Astrocyte of the spinal cord (primary cell): ENCODE measurements around the gene F10.
"Not testable (repeated sequence)": the region's sequence is repeated elsewhere in the genome, so short reads cannot be mapped to it uniquely, and the experiment has no call there.

Experiments
- DNase-seq: peaks from one replicate; pipeline ENCODE4 v3.0.0; 2011; ENCODE audit warnings: low read depth, low spot score
- H3K4me3 ChIP-seq: 2 replicates; pipeline ENCODE4 v1.5.1; 2011; ENCODE audit warnings: low read depth, mild to moderate bottlenecking, low read length, moderate library complexity
- in situ Hi-C: cut with HindIII; loops from 2 replicates; pipeline ENCODE4 v1.10.0; 2017; ENCODE audit warnings: low sequenced_read_pairs
- TF ChIP-seq, protein P1 (sequence below): IDR thresholded peaks from 2 replicates; pipeline ENCODE4 v1.5.1; 2012; ENCODE audit warnings: low read depth, mild to moderate bottlenecking, low read length, inconsistent platforms

The F10 gene

DNA sequence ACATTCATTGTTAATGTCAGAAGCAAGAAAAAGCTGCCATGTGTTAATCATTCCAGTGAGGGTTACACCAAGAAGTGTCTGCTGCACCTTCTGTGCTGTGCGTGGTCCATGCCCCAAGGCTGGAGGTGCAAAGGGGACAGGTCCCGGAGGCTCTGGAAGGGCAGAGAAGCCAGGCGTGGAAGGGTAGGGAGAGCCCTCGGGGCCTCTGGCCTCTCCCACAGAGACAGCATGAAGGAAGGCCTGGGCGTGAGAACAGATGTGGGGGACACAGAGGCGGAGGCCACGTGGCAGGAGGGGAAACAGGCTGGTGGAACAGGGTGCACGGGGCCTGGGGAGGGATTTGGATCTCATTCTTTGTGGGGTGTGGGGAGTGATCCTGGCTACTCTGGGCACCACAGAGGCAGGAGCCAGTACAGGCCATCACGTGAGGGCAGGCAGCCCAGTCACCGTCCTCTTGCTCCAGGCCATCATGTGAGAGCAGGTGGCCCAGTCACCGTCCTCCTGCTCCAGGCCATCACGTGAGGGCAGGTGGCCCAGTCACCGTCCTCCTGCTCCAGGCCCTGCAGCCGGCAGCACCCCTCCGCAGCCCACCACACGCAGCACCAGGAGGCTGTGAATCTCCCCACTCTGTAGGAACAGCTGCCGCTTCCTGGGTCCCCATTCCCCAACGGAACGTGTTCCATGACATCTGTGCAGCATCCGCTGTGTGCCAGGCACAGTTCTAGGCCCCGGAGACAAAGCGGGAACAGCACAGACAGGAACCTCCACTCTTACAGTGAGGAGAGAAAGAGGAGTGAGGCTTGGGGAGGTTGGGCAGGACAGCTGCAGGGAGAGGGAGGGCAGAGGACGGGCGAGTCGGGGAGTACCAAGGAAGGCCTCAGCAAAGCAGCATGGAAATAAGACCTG is 27.2 kb upstream of the F10 start:
- in situ Hi-C loops, result no loop called here
- no peak overlapping the region for H3K4me3 ChIP-seq
- no peak for DNase-seq
- TF ChIP-seq, protein P1, sequence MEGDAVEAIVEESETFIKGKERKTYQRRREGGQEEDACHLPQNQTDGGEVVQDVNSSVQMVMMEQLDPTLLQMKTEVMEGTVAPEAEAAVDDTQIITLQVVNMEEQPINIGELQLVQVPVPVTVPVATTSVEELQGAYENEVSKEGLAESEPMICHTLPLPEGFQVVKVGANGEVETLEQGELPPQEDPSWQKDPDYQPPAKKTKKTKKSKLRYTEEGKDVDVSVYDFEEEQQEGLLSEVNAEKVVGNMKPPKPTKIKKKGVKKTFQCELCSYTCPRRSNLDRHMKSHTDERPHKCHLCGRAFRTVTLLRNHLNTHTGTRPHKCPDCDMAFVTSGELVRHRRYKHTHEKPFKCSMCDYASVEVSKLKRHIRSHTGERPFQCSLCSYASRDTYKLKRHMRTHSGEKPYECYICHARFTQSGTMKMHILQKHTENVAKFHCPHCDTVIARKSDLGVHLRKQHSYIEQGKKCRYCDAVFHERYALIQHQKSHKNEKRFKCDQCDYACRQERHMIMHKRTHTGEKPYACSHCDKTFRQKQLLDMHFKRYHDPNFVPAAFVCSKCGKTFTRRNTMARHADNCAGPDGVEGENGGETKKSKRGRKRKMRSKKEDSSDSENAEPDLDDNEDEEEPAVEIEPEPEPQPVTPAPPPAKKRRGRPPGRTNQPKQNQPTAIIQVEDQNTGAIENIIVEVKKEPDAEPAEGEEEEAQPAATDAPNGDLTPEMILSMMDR, result no peak

DNA sequence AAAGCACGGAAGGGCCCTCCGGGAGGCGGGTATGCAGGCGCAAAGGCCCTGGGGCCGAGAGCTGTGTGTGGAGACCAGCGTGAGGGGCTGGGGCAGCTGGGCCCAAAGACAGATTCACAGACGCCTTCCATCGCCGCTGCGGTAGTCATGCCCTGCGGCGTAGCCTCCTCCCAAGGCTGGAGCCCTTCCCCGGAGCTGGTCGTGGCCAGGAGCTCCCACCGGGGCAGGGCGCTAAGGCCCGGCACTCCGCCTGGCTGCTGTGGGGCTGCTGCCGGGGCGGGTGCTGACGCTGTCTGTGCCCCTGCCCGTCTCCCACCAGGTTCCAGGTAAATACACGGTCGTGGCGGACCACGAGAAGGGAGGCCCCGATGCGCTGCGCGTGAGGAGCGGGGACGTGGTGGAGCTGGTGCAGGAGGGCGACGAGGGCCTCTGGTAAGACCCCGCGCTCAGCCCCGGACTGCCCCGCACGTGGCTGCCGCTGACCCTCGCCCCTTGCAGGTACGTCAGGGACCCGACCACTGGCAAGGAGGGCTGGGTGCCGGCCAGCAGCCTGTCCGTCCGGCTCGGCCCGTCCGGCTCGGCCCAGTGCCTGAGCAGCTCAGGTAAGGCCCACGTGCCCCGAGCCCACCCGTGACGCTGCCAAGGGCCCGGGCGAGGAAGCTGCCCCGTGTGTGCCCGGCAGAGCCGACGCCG is 26.4 kb upstream of the F10 start:
- in situ Hi-C loops, result no loop called here
- TF ChIP-seq, protein P1, result no peak
- DNase-seq, result no peak
- no peak overlapping the region for H3K4me3 ChIP-seq

DNA sequence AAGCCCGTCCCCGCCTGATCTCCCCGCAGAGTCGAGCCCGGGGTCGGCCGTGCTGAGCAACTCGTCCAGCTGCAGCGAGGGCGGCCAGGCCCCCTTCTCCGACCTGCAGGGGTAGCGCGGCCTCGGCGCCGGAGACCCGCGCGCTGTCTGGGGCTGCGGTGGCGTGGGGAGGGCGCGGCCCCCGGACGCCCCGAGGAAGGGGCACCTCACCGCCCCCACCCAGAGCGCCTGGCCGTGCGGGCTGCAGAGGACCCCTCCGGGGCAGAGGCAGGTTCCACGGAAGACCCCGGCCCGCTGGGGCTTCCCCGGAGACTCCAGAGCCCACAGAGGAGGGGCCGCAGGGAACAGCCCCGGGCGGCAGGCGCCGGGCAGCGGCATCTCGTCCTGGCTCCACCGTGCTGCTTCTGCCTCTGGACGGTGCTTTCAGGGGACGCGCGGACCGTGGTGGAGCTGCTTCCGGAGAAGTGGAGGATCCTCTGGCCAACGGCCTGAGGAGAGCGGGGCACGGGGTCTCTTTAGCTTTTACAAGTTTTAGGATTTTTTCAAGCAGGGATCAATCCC is 25.8 kb upstream of the F10 start:
- TF ChIP-seq, protein P1, result no peak
- no peak overlapping the region for H3K4me3 ChIP-seq
- DNase-seq, result no peak
- in situ Hi-C loops, result no loop called here

DNA sequence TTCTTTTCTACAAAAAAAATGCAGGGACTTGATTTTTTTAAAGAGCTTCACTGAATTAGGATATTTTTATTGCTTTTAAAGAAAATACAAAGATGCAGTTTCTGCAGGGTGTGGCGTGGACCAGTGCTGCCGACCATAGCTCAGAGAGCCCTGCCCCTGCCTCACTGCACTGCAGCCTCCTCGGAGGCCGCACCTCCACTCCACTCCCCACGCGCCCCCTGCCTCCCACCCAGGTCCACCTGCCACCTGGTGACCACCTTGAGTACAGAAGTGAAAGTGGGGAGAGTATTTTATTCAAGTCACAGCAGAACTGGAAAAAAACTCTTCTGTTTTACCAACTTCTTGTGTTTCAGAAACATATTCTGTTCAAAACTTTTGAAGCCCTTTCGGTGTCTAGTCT is 24.9 kb upstream of the F10 start:
- H3K4me3 ChIP-seq, result no peak overlapping the region
- TF ChIP-seq, protein P1, result no peak
- in situ Hi-C loops, result no loop called here
- no peak for DNase-seq

DNA sequence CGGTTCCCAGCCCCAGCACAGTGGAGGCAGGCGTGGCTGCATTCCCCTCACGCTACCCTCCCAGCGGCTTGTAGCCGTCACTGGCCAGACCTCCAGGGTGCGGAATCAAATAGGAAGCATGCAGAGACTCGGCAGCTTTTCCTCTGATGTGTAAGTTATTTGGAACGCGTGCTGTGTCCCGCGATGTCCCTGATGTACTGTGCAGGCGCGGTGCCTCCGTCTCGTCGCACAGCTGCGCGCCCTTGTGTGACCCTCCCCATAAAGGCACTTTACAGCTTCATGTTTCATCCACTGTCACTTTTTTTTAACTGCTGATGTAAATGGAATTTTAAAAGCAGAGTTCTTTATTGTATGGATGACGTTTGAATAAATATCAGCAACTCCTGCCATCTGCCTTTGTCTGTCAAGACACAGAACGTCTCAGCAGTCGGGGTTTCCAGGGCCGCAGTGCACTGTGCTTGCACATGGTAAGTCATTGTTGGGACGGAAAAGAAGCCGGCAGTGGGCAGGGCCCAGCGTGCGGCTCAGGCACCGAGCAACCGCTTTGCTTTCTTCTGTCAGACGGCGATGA is 24.4 kb upstream of the F10 start:
- DNase-seq, result peak; percentile 49
- in situ Hi-C loops, result no loop called here
- TF ChIP-seq, protein P1, result no peak
- H3K4me3 ChIP-seq, result no peak overlapping the region

DNA sequence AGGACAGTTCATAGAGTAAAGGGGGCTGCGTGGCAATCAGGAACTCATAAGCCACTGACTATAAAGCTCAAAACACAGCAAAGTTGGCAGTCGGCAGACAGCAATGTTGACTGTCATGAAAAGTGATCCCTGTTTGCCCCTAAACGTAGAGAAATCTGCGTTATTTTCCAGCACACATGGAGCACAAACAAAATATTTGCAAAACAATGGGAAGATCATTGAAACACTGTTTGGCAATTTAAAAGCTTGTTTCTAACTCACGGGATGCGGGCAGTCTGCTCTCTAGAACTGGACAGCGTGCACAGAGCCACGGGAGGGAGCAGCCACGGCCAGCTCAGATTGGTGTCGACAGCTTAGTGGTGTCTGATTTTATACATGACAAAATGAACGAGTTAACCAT is 23.5 kb upstream of the F10 start:
- in situ Hi-C loops, result no loop called here
- TF ChIP-seq, protein P1, result no peak
- DNase-seq, result no peak
- no peak overlapping the region for H3K4me3 ChIP-seq

DNA sequence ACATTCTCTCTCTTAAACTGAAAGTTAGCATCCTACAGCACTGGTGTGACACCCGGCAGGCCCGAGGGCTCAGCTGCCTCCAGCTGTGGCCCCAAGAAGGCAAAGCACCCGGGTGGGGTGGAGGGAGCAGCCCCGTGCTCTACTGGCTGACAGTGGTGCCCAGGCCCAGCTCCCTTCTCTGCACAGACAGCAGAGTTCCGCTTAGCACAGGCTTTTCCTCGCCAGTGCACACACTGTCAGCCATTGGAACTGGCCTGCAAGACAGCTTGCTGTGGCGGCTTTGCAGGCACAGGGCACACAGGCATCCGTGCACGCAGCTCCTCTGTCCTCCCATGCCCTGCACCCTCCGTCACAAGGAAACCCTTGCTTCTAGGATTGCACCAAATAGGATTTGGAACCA is 20.3 kb upstream of the F10 start:
- in situ Hi-C loops, DNase-seq, H3K4me3 ChIP-seq: not testable (repeated sequence)
